ENCODE measurements around the gene ST6GAL1.

GRCh38 chr3:187051724-187052366 lies 121.5 kb downstream of the ST6GAL1 start:
- no peak for TF ChIP-seq TAF1 (IDR thresholded peaks at IDR 0.05; ENCODE audit: borderline replicate concordance, insufficient read depth, low read length)
- TF ChIP-seq FOXP2 (optimal IDR thresholded peaks at IDR 0.05; ENCODE audit: borderline replicate concordance, extremely low read depth, extremely low read length, insufficient read depth) = no peak

Data from PFSK-1 (cell line).